Hepatocyte (in vitro differentiated cells): ENCODE results near the gene POMGNT2. TPM values are rescaled to one million over a fixed set of nuclear protein-coding genes. Genes with fewer than 3 reads are reported as not detected.

Experiments
- DNase-seq: peaks from one replicate; pipeline ENCODE4 v3.0.0-alpha.2; 2016; ENCODE audit warnings: low spot score
- H2AFZ ChIP-seq: fragments of 200-600 bp; sonication (generic); 2 replicates; pipeline ENCODE4 v1.6.0; 2016; ENCODE audit warnings: antibody characterized with exemption, mild to moderate bottlenecking
- H3K27ac ChIP-seq: fragments of 200-600 bp; sonication (generic); 2 replicates; pipeline ENCODE4 v1.5.1; 2016; ENCODE audit warnings: mild to moderate bottlenecking
- H3K27me3 ChIP-seq: fragments of 200-600 bp; sonication (generic); 2 replicates; pipeline ENCODE4 v1.6.1; 2016
- H3K36me3 ChIP-seq: fragments of 200-600 bp; sonication (generic); replicated peaks from 2 replicates; pipeline ENCODE4 v1.5.1; 2016; ENCODE audit warnings: low read depth; ENCODE audit not compliant: insufficient read depth
- H3K4me1 ChIP-seq: fragments of 200-600 bp; sonication (generic); 2 replicates; pipeline ENCODE4 v1.5.1; 2016; ENCODE audit warnings: mild to moderate bottlenecking, moderate library complexity; ENCODE audit not compliant: insufficient read depth
- H3K4me2 ChIP-seq: fragments of 200-600 bp; sonication (generic); 2 replicates; pipeline ENCODE4 v1.6.0; 2016
- H3K4me3 ChIP-seq: fragments of 200-600 bp; sonication (generic); 2 replicates; pipeline ENCODE4 v1.5.1; 2016; ENCODE audit warnings: mild to moderate bottlenecking
- H3K79me2 ChIP-seq: fragments of 200-600 bp; sonication (generic); 2 replicates; pipeline ENCODE4 v1.6.0; 2017; ENCODE audit warnings: mild to moderate bottlenecking
- H3K9me2 ChIP-seq: fragments of 200-600 bp; sonication (generic); replicated peaks from 2 replicates; pipeline ENCODE4 v1.6.0; 2017; ENCODE audit warnings: mild to moderate bottlenecking; ENCODE audit not compliant: insufficient read depth
- H3K9me3 ChIP-seq: fragments of 200-600 bp; sonication (generic); 2 replicates; pipeline ENCODE4 v1.5.1; 2016; ENCODE audit warnings: low read depth, mild to moderate bottlenecking
- H4K20me1 ChIP-seq: fragments of 200-600 bp; sonication (generic); 2 replicates; pipeline ENCODE4 v1.6.0; 2016; ENCODE audit warnings: mild to moderate bottlenecking; ENCODE audit not compliant: insufficient read depth, poor library complexity, severe bottlenecking
- CTCF ChIP-seq: fragments of 200-600 bp; sonication (generic); IDR thresholded peaks from 2 replicates; pipeline ENCODE4 v1.5.1; 2016; ENCODE audit warnings: antibody characterized with exemption, mild to moderate bottlenecking; ENCODE audit not compliant: poor library complexity
- EZH2 ChIP-seq: fragments of 200-600 bp; sonication (generic); IDR thresholded peaks from 2 replicates; pipeline ENCODE4 v1.6.1; 2016; ENCODE audit warnings: antibody characterized with exemption, mild to moderate bottlenecking, borderline replicate concordance
- EZH2phosphoT487 ChIP-seq: fragments of 200-600 bp; sonication (generic); IDR thresholded peaks from one replicate; pipeline ENCODE4 v1.6.1; 2018; ENCODE audit warnings: antibody characterized with exemption, mild to moderate bottlenecking, low read depth, moderate library complexity; ENCODE audit not compliant: unreplicated experiment, severe bottlenecking
- WGBS: methylation state at CpG from one replicate; pipeline ENCODE4 v1.1.6; 2016; ENCODE audit warnings: low lambda C conversion rate; ENCODE audit errors: missing lambda C conversion rate; 5-methylcytosine and 5-hydroxymethylcytosine counted together
- polyA plus RNA-seq: library from polyadenylated mRNA; unstranded; fragments of >200 nt; fragmentation: Nextera tagmentation; extraction: Ambion mirVana; gene quantifications from 2 replicates; pipeline ENCODE4 v1.2.1, GENCODE V29; 2016
- total RNA-seq: library from RNA; depleted of rRNA; stranded (reverse); fragments of >200 nt; gene quantifications from 2 replicates; pipeline ENCODE4 v1.2.3, GENCODE V29; 2014

The POMGNT2 gene
- total RNA-seq = 27.6 and 31.8 TPM in 2 replicates
- 45.6 and 53.6 TPM in 2 replicates for polyA plus RNA-seq

DNA sequence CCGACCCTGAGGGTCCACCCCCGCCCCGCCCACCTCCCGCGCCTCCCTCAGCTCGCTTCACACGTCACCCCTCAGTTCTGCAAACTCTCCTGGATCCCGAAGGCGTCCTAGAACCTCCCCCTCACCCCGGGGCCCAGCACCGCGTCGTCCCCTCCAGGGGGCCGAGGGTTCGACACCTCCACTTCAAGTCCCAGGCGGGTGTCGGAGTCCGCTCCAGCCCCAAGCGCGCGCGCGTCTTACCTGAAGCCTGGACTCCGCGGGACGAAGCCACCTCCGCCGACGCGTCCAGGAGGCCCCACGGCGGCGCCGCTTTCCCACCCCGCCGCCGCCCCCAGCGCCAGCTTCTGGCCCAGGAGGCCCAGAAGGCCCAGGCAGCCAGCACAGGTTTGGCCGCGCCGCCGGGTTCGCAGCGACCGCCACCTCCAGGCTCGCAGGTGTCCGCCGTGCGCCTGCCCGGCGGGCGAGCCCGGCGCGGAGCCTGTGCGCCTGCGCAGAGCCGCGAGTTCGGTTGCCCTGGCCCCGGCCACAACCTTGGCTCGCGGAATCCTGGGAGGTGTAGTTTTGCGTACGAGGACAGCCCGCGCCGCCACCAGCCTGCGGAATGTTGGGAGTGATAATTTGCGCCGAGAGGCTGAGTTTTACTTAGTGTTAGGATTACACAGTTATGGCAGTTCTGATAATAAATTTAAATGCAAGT lies at the start of gene POMGNT2:
TSS of gene POMGNT2 (minus strand) at position 484 of the 697 bp plus-strand sequence. CDS start 24,648 bp downstream, outside the sequence.
- under 1% methylated on average over 45 of the region's 71 CpGs for WGBS
- peak; percentile 96 for DNase-seq
- H3K36me3 ChIP-seq = no peaks in the 10 kb centered on the region
- H3K4me1 ChIP-seq = peaks cover 10% of the 10 kb centered on the region
- no peaks in the 10 kb centered on the region for H3K9me3 ChIP-seq
- peaks cover 21% of the 10 kb centered on the region for H3K79me2 ChIP-seq
- peak within 1 kb of the TSS; percentile 57 for H3K27ac ChIP-seq
- peak within 1 kb of the TSS; percentile 53 for H3K4me3 ChIP-seq
- H3K27me3 ChIP-seq = no peaks in the 10 kb centered on the region
- no peaks in the 10 kb centered on the region for H4K20me1 ChIP-seq
- TF ChIP-seq EZH2 (no peak), CTCF (no peak), EZH2phosphoT487 (no peak)
- H3K9me2 ChIP-seq = no peaks in the 10 kb centered on the region
- peak within 1 kb of the TSS; percentile 83 for H3K4me2 ChIP-seq
- H2AFZ ChIP-seq = peak within 1 kb of the TSS; percentile 92

DNA sequence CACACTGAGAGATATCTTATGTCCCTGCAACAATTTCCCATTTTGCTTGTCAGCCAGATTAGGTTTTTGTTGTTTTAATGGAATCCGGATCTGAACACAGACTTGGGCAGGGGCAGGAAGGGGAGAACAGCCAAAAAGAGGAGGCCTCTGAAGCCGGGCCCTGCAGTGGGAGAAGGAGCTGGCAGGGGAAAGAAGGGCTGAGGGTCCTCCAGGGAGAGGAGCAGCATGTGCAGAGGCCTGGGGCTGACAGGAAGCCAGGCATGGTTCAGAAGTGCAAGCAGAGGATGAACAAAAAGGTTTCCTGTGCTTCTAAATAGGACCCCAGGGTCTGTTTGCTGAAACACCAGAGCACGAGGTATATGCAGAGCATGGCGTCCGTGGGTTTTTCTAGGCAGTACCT lies 49.1 kb upstream of the POMGNT2 start:
- H3K36me3 ChIP-seq = no peaks in the 10 kb centered on the region
- H3K9me2 ChIP-seq = no peaks in the 10 kb centered on the region
- no peak for DNase-seq
- no peak overlapping the region for H3K4me3 ChIP-seq
- H3K9me3 ChIP-seq = no peaks in the 10 kb centered on the region
- no peak for TF ChIP-seq EZH2phosphoT487
- TF ChIP-seq CTCF = no peak
- TF ChIP-seq EZH2 = no peak
- H3K27ac ChIP-seq = no peak overlapping the region
- no peaks in the 10 kb centered on the region for H3K79me2 ChIP-seq
- no peak overlapping the region for H3K4me2 ChIP-seq
- H4K20me1 ChIP-seq = no peaks in the 10 kb centered on the region
- peaks cover 9% of the 10 kb centered on the region for H3K4me1 ChIP-seq
- 95% methylated on average over 4 of the region's 5 CpGs for WGBS
- no peak overlapping the region for H2AFZ ChIP-seq
- peaks cover 4% of the 10 kb centered on the region for H3K27me3 ChIP-seq

DNA sequence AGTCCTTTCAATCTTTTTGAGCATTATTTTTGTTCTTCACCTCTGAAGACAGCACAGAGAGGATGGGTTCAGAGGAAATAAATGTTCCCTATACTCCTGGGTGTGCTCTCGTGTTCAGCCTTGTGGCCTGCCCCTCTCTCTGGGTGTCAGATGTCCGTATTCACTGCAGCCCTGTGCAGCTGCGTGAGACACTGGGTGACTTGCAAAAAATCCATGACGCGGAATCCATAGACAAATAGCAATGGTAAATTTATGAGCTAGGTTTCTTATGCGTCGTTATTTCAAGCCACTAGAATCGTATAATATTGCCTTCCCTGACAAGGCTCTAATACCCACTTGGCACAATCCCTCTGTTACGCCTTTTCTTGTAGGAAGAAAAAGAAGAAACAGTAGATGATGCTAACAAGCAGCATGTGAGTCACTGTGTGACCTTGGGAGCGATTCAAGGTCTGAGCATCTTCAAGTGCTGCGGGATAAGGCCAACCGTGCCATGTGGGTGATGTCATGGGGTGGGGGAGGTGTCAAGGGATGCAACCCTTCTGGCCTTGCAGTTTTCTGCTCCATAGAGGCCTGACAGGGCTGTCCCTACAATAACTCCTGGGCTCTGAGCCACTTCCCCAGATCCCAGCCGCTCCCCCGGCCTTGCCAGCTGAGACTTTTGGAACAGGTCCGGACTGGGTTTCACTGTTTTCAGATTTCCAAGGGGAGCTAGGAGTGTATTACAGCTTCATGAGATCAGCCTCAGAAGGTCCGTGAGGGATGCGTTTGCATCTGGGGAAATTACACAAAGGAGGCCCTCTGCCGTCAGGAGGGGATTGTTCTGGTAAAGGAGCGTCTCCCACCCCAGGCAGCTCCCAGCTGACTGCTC lies 47.6 kb upstream of the POMGNT2 start:
- Histone ChIP-seq H3K36me3 (no peaks in the 10 kb centered on the region), H2AFZ (no peak overlapping the region), H3K27ac (no peak overlapping the region), H3K9me2 (no peaks in the 10 kb centered on the region), H3K4me1 (peaks cover 9% of the 10 kb centered on the region), H3K27me3 (peaks cover 4% of the 10 kb centered on the region), H3K79me2 (no peaks in the 10 kb centered on the region), H3K9me3 (no peaks in the 10 kb centered on the region), H4K20me1 (no peaks in the 10 kb centered on the region), H3K4me2 (no peak overlapping the region), H3K4me3 (no peak overlapping the region)
- peak; percentile 57 for DNase-seq
- TF ChIP-seq EZH2 (no peak), EZH2phosphoT487 (no peak), CTCF (peak; percentile 22)
- 65% methylated on average over 19 of the region's 19 CpGs for WGBS
